Middle frontal gyrus (tissue), 1 donor: ENCODE results near the gene LCE1B.

Source experiments
- DNase-seq: peaks from one replicate; pipeline ENCODE4 v3.0.0-alpha.2; 2015; ENCODE audit warnings: low spot score; ENCODE audit errors: extremely low spot score

The LCE1B gene

GRCh38 chr1:152860129-152860528 lies 48.4 kb downstream of the LCE1B start:
- DNase-seq, result no peak

- no peak for DNase-seq
Observed at GRCh38 chr1:152861374-152861773, 49.6 kb downstream of the LCE1B start.
